ENCODE data around the gene ERRFI1. TPM values are rescaled to one million over a fixed set of nuclear protein-coding genes. Genes with fewer than 3 reads are reported as not detected.
A peak's percentile ranks its signal among the peaks of the same experiment; 100 is the strongest.

ERRFI1 gene
- total and polyA plus RNA-seq, 2 of the 8 experiments (the other 6 are each of a cell fraction or from before 2014, with no cell fraction given): 23.4 to 46.1 TPM

DNA sequence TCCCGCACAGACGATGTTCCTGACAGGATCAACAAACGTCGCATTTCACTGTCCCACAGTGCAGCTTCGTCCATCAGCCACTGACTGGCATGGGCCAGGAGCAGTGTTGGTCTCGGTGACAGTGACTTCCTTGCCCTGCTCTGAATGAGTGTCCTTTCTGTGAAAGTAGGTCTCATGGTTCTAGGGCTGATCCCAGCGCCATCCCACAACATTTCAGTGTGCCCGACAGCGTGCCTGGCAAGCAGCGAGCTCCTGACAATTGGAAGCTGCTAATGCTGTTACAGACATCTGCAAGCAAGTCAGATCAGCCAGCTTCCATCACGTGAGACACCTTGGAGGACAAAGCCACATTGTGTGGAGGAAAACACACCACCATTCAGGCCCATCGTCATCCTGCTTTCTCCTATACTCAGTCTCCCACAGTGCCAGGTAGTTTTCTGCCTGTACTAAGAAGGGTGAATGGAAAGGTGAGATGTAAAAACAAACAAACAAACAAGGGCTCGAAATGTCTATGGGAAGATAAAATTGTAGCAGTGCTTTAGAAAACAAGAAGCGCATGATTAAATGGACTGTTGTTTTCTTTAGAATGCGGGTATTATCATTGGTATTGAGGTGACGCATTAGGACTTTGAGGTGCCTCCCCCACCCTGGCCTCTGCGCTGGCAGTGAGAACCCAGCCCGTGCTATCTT lies 21.9 kb downstream of the ERRFI1 start:
- H3K4me1 ChIP-seq (replicated peaks in 1 of 4; ENCODE audit: control insufficient read depth in 3 of 4, insufficient read depth in 4 of 4, low read length in 3 of 4): peaks cover 4 to 19% (median 12%) of the 10 kb centered on the region in 4 experiments
- H3K4me2 ChIP-seq (ENCODE audit: insufficient read depth in 1 of 2, low read depth in 2 of 2, low read length in 2 of 2): peak overlapping the region in 1 of 2 experiments; percentile 47; a peak in 2 of 4 replicates
- H2AFZ ChIP-seq (ENCODE audit: low read length): no peak overlapping the region
- no peaks in the 10 kb centered on the region for H3K23me2 ChIP-seq (ENCODE audit: low read depth, low read length)
- CTCF ChIA-PET (ENCODE audit: partially characterized antibody): interaction anchor here (1.3 to 3.3 kb wide), 3 partner anchors 11 to 311 kb away, joined by 4 to 23 read pairs (median 16); no protein-coding TSS in a partner anchor
- peak overlapping the region; percentile 20 for H4K91ac ChIP-seq (replicated peaks; ENCODE audit: insufficient read length, low read length)
- H2BK12ac ChIP-seq (ENCODE audit: low read depth, low read length): peak overlapping the region; percentile 84
- H3K9me3 ChIP-seq (ENCODE audit: insufficient read depth in 2 of 2, low read depth in 1 of 2, low read length in 1 of 2): no peaks in the 10 kb centered on the region
- no peak overlapping the region for H3K56ac ChIP-seq (replicated peaks; ENCODE audit: insufficient read length, low read depth, low read length)
- no peak overlapping the region for H3K4me3 ChIP-seq (ENCODE audit: extremely low read depth in 1 of 4, insufficient read depth in 2 of 4, low read depth in 3 of 4, low read length in 4 of 4)
- H2BK120ac ChIP-seq (replicated peaks; ENCODE audit: low read depth, low read length): peak overlapping the region; percentile 1
- no peaks in the 10 kb centered on the region for H3K27me3 ChIP-seq (replicated peaks in 1 of 4; ENCODE audit: control insufficient read depth in 3 of 4, extremely low read depth in 1 of 4, insufficient read depth in 3 of 4, low read length in 3 of 4)
- H4K20me1 ChIP-seq (replicated peaks in 1 of 2; ENCODE audit: control insufficient read depth in 1 of 2, insufficient read depth in 2 of 2, low read length in 2 of 2): no peaks in the 10 kb centered on the region
- peak overlapping the region; percentile 2 for H2BK20ac ChIP-seq (ENCODE audit: low read length)
- no peaks in the 10 kb centered on the region for H3K79me2 ChIP-seq (ENCODE audit: control insufficient read depth in 1 of 2, insufficient read depth in 2 of 2, low read length in 2 of 2)
- peak overlapping the region in 1 of 4 experiments; percentile 29; a peak in 2 of 7 replicates for H3K9ac ChIP-seq (replicated peaks in 1 of 4; ENCODE audit: extremely low read depth in 1 of 4, low read depth in 3 of 4, low read length in 3 of 4)
- 81% methylated on average over 18 of the region's 18 CpGs; no CpG with 5 or more reads in 1 of the 2 experiments for WGBS, 2 experiments (ENCODE audit: extremely low coverage in 1 of 2, insufficient coverage in 1 of 2, insufficient read length in 1 of 2, insufficient replicate concordance in 2 of 2, low coverage in 1 of 2, low lambda C conversion rate in 2 of 2, missing lambda C conversion rate in 1 of 2)
- H2BK5ac ChIP-seq (ENCODE audit: low read depth, low read length): peak overlapping the region; percentile 37
- H2AK5ac ChIP-seq (ENCODE audit: low read depth, low read length): peak overlapping the region; percentile 69; the same call in 1 of the 2 replicates
- no peak for DNase-seq (ENCODE audit: low read depth in 1 of 2, low spot score in 2 of 2)
- no peak overlapping the region for H3K14ac ChIP-seq (ENCODE audit: insufficient read length)
- peak overlapping the region; percentile 61 for H3K27ac ChIP-seq (ENCODE audit: low read depth, low read length)
- POLR2A ChIA-PET (ENCODE audit: partially characterized antibody): interaction anchor here (0.6 to 0.9 kb wide), 3 partner anchors 9 to 60 kb away, joined by 3 to 4 read pairs (median 3); no protein-coding TSS in a partner anchor
- no peak overlapping the region for H3K23ac ChIP-seq (ENCODE audit: insufficient read length)
- H3K18ac ChIP-seq (ENCODE audit: extremely low read depth, low read length): peak overlapping the region; percentile 14
- no peak for FAIRE-seq
- peak overlapping the region; percentile 66 for H4K8ac ChIP-seq (ENCODE audit: extremely low read depth, insufficient read depth, low read length)
- no peaks in the 10 kb centered on the region; a peak in 1 of 8 replicates for H3K36me3 ChIP-seq (ENCODE audit: control insufficient read depth in 2 of 4, insufficient read depth in 4 of 4, low read length in 3 of 4)
- H3K4ac ChIP-seq (replicated peaks; ENCODE audit: insufficient read length, low read depth, low read length): no peak overlapping the region
- no peak overlapping the region for H4K5ac ChIP-seq (ENCODE audit: insufficient read length, low read depth, low read length)
- H2BK15ac ChIP-seq (ENCODE audit: low read length): peak overlapping the region; percentile 0; the same call in 1 of the 2 replicates
- H3K79me1 ChIP-seq (ENCODE audit: low read depth, low read length): no peaks in the 10 kb centered on the region
- TF ChIP-seq POLR2AphosphoS5 (IDR thresholded peaks at IDR 0.05; ENCODE audit: low read depth, low read length) (no peak), TEAD4 (IDR thresholded peaks at IDR 0.05; ENCODE audit: low read depth, low read length) (no peak), YY1 (IDR thresholded peaks at IDR 0.05; ENCODE audit: low read depth, low read length) (no peak), SRF (IDR thresholded peaks at IDR 0.05; ENCODE audit: low read depth, low read length) (no peak), GABPA (IDR thresholded peaks at IDR 0.05; ENCODE audit: borderline replicate concordance, insufficient read depth, low read length) (no peak), ZNF274 (IDR thresholded peaks at IDR 0.05; ENCODE audit: borderline replicate concordance, extremely low read depth, low read length) (no peak), TAF1 (IDR thresholded peaks at IDR 0.05; ENCODE audit: low read depth, low read length) (no peak)
- TF ChIP-seq, protein P1, sequence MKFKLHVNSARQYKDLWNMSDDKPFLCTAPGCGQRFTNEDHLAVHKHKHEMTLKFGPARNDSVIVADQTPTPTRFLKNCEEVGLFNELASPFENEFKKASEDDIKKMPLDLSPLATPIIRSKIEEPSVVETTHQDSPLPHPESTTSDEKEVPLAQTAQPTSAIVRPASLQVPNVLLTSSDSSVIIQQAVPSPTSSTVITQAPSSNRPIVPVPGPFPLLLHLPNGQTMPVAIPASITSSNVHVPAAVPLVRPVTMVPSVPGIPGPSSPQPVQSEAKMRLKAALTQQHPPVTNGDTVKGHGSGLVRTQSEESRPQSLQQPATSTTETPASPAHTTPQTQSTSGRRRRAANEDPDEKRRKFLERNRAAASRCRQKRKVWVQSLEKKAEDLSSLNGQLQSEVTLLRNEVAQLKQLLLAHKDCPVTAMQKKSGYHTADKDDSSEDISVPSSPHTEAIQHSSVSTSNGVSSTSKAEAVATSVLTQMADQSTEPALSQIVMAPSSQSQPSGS (IDR thresholded peaks at IDR 0.05; ENCODE audit: low read length): no peak
- TF ChIP-seq, protein P2, sequence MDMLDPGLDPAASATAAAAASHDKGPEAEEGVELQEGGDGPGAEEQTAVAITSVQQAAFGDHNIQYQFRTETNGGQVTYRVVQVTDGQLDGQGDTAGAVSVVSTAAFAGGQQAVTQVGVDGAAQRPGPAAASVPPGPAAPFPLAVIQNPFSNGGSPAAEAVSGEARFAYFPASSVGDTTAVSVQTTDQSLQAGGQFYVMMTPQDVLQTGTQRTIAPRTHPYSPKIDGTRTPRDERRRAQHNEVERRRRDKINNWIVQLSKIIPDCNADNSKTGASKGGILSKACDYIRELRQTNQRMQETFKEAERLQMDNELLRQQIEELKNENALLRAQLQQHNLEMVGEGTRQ (IDR thresholded peaks at IDR 0.05; ENCODE audit: low read length): no peak

Measured in H1 (cell line).